ENCODE data around the gene RBMS3. TPM values are rescaled to one million over a fixed set of nuclear protein-coding genes. Genes with fewer than 3 reads are reported as not detected.

The RBMS3 gene
- total and polyA plus RNA-seq, 2 donors = 12.8 to 19.9 TPM

GRCh38 chr3:29677421-29677820 is 396.6 kb downstream of the RBMS3 start:
- DNase-seq (ENCODE audit: low read depth in 6 of 9, low spot score in 9 of 9) = no peak
- no peaks in the 10 kb centered on the region for H3K27me3 ChIP-seq (ENCODE audit: control insufficient read depth in 2 of 2, insufficient read depth in 1 of 2, low read length in 1 of 2)
- 94% methylated on average over 1 of the region's 1 CpG for WGBS
- H3K27ac ChIP-seq (ENCODE audit: low read depth in 1 of 2, low read length in 1 of 2) = no peak overlapping the region
- no peaks in the 10 kb centered on the region for H3K9me3 ChIP-seq (ENCODE audit: control insufficient read depth in 2 of 2, insufficient read depth in 1 of 2, low read length in 1 of 2)
- peaks cover 0 to 5% of the 10 kb centered on the region in 2 donors for H3K4me1 ChIP-seq (ENCODE audit: control insufficient read depth in 2 of 2, insufficient read depth in 2 of 2, low read length in 2 of 2)
- H3K4me3 ChIP-seq (ENCODE audit: low read length in 2 of 2) = no peak overlapping the region
- H3K36me3 ChIP-seq (ENCODE audit: control insufficient read depth in 2 of 2, insufficient read depth in 2 of 2, low read length in 1 of 2) = no peaks in the 10 kb centered on the region

GRCh38 chr3:29679944-29680343 is 399.1 kb downstream of the RBMS3 start:
- Histone ChIP-seq H3K27me3 (ENCODE audit: control insufficient read depth in 2 of 2, insufficient read depth in 1 of 2, low read length in 1 of 2) (no peaks in the 10 kb centered on the region), H3K27ac (ENCODE audit: low read depth in 1 of 2, low read length in 1 of 2) (no peak overlapping the region), H3K4me3 (ENCODE audit: low read length in 2 of 2) (no peak overlapping the region), H3K4me1 (ENCODE audit: control insufficient read depth in 2 of 2, insufficient read depth in 2 of 2, low read length in 2 of 2) (peaks cover 0 to 14% of the 10 kb centered on the region in 2 donors), H3K36me3 (ENCODE audit: control insufficient read depth in 2 of 2, insufficient read depth in 2 of 2, low read length in 1 of 2) (no peaks in the 10 kb centered on the region), H3K9me3 (ENCODE audit: control insufficient read depth in 2 of 2, insufficient read depth in 1 of 2, low read length in 1 of 2) (no peaks in the 10 kb centered on the region)
- DNase-seq (ENCODE audit: low read depth in 6 of 9, low spot score in 9 of 9) = no peak
- 90% methylated on average over 4 of the region's 4 CpGs for WGBS

- Histone ChIP-seq H3K27me3 (ENCODE audit: control insufficient read depth in 2 of 2, insufficient read depth in 1 of 2, low read length in 1 of 2) (no peaks in the 10 kb centered on the region), H3K9me3 (ENCODE audit: control insufficient read depth in 2 of 2, insufficient read depth in 1 of 2, low read length in 1 of 2) (no peaks in the 10 kb centered on the region), H3K27ac (ENCODE audit: low read depth in 1 of 2, low read length in 1 of 2) (peak overlapping the region; percentile 37 to 87), H3K4me1 (ENCODE audit: control insufficient read depth in 2 of 2, insufficient read depth in 2 of 2, low read length in 2 of 2) (peaks cover 0 to 18% of the 10 kb centered on the region in 2 donors), H3K4me3 (ENCODE audit: low read length in 2 of 2) (no peak overlapping the region), H3K36me3 (ENCODE audit: control insufficient read depth in 2 of 2, insufficient read depth in 2 of 2, low read length in 1 of 2) (no peaks in the 10 kb centered on the region)
- 80% methylated on average over 5 of the region's 5 CpGs for WGBS
- DNase-seq (ENCODE audit: low read depth in 6 of 9, low spot score in 9 of 9) = peak in 7 of 9 donors; percentile 6 to 76 (median 29)
Observed at GRCh38 chr3:29683018-29683993, 402.4 kb downstream of the RBMS3 start.

- no peaks in the 10 kb centered on the region for H3K9me3 ChIP-seq (ENCODE audit: control insufficient read depth in 2 of 2, insufficient read depth in 1 of 2, low read length in 1 of 2)
- H3K27me3 ChIP-seq (ENCODE audit: control insufficient read depth in 2 of 2, insufficient read depth in 1 of 2, low read length in 1 of 2) = no peaks in the 10 kb centered on the region
- H3K4me3 ChIP-seq (ENCODE audit: low read length in 2 of 2) = no peak overlapping the region
- DNase-seq (ENCODE audit: low read depth in 6 of 9, low spot score in 9 of 9) = peak; percentile 46 to 94 (median 72)
- peaks cover 0 to 17% of the 10 kb centered on the region in 2 donors for H3K4me1 ChIP-seq (ENCODE audit: control insufficient read depth in 2 of 2, insufficient read depth in 2 of 2, low read length in 2 of 2)
- no peaks in the 10 kb centered on the region for H3K36me3 ChIP-seq (ENCODE audit: control insufficient read depth in 2 of 2, insufficient read depth in 2 of 2, low read length in 1 of 2)
- H3K27ac ChIP-seq (ENCODE audit: low read depth in 1 of 2, low read length in 1 of 2) = peak overlapping the region in 1 of 2 donors; percentile 62
- WGBS = 78% methylated on average over 2 of the region's 2 CpGs
Observed at GRCh38 chr3:29686889-29687592, 406.2 kb downstream of the RBMS3 start.

GRCh38 chr3:29690686-29691353 is 409.9 kb downstream of the RBMS3 start:
- H3K4me3 ChIP-seq (ENCODE audit: low read length in 2 of 2) = no peak overlapping the region
- no peaks in the 10 kb centered on the region for H3K36me3 ChIP-seq (ENCODE audit: control insufficient read depth in 2 of 2, insufficient read depth in 2 of 2, low read length in 1 of 2)
- peaks cover 0 to 4% of the 10 kb centered on the region in 2 donors for H3K4me1 ChIP-seq (ENCODE audit: control insufficient read depth in 2 of 2, insufficient read depth in 2 of 2, low read length in 2 of 2)
- H3K9me3 ChIP-seq (ENCODE audit: control insufficient read depth in 2 of 2, insufficient read depth in 1 of 2, low read length in 1 of 2) = no peaks in the 10 kb centered on the region
- no peak overlapping the region for H3K27ac ChIP-seq (ENCODE audit: low read depth in 1 of 2, low read length in 1 of 2)
- H3K27me3 ChIP-seq (ENCODE audit: control insufficient read depth in 2 of 2, insufficient read depth in 1 of 2, low read length in 1 of 2) = no peaks in the 10 kb centered on the region
- no peak for DNase-seq (ENCODE audit: low read depth in 6 of 9, low spot score in 9 of 9)
- WGBS = 98% methylated on average over 2 of the region's 2 CpGs

GRCh38 chr3:29693863-29694262 is 413.0 kb downstream of the RBMS3 start:
- WGBS = 100% methylated on average over 1 of the region's 1 CpG
- Histone ChIP-seq H3K9me3 (ENCODE audit: control insufficient read depth in 2 of 2, insufficient read depth in 1 of 2, low read length in 1 of 2) (no peaks in the 10 kb centered on the region), H3K36me3 (ENCODE audit: control insufficient read depth in 2 of 2, insufficient read depth in 2 of 2, low read length in 1 of 2) (no peaks in the 10 kb centered on the region), H3K27ac (ENCODE audit: low read depth in 1 of 2, low read length in 1 of 2) (no peak overlapping the region), H3K4me1 (ENCODE audit: control insufficient read depth in 2 of 2, insufficient read depth in 2 of 2, low read length in 2 of 2) (no peaks in the 10 kb centered on the region), H3K27me3 (ENCODE audit: control insufficient read depth in 2 of 2, insufficient read depth in 1 of 2, low read length in 1 of 2) (no peaks in the 10 kb centered on the region), H3K4me3 (ENCODE audit: low read length in 2 of 2) (no peak overlapping the region)
- DNase-seq (ENCODE audit: low read depth in 6 of 9, low spot score in 9 of 9) = no peak

- DNase-seq (ENCODE audit: low read depth in 6 of 9, low spot score in 9 of 9) = no peak
- Histone ChIP-seq H3K4me1 (ENCODE audit: control insufficient read depth in 2 of 2, insufficient read depth in 2 of 2, low read length in 2 of 2) (no peaks in the 10 kb centered on the region), H3K36me3 (ENCODE audit: control insufficient read depth in 2 of 2, insufficient read depth in 2 of 2, low read length in 1 of 2) (no peaks in the 10 kb centered on the region), H3K4me3 (ENCODE audit: low read length in 2 of 2) (no peak overlapping the region), H3K9me3 (ENCODE audit: control insufficient read depth in 2 of 2, insufficient read depth in 1 of 2, low read length in 1 of 2) (no peaks in the 10 kb centered on the region), H3K27ac (ENCODE audit: low read depth in 1 of 2, low read length in 1 of 2) (no peak overlapping the region), H3K27me3 (ENCODE audit: control insufficient read depth in 2 of 2, insufficient read depth in 1 of 2, low read length in 1 of 2) (no peaks in the 10 kb centered on the region)
- 98% methylated on average over 2 of the region's 2 CpGs for WGBS
Observed at GRCh38 chr3:29694331-29694730, 413.5 kb downstream of the RBMS3 start.

GRCh38 chr3:29694783-29695182 is 413.9 kb downstream of the RBMS3 start:
- Histone ChIP-seq H3K27me3 (ENCODE audit: control insufficient read depth in 2 of 2, insufficient read depth in 1 of 2, low read length in 1 of 2) (no peaks in the 10 kb centered on the region), H3K4me1 (ENCODE audit: control insufficient read depth in 2 of 2, insufficient read depth in 2 of 2, low read length in 2 of 2) (no peaks in the 10 kb centered on the region), H3K36me3 (ENCODE audit: control insufficient read depth in 2 of 2, insufficient read depth in 2 of 2, low read length in 1 of 2) (no peaks in the 10 kb centered on the region), H3K27ac (ENCODE audit: low read depth in 1 of 2, low read length in 1 of 2) (no peak overlapping the region), H3K4me3 (ENCODE audit: low read length in 2 of 2) (no peak overlapping the region), H3K9me3 (ENCODE audit: control insufficient read depth in 2 of 2, insufficient read depth in 1 of 2, low read length in 1 of 2) (no peaks in the 10 kb centered on the region)
- 97% methylated on average over 1 of the region's 1 CpG for WGBS
- DNase-seq (ENCODE audit: low read depth in 6 of 9, low spot score in 9 of 9) = no peak
